ENCODE results near the gene NKX6-1.

Gene NKX6-1

GRCh38 chr4:84503495-84504437 is 4.7 kb upstream of the NKX6-1 start:
- no peak overlapping the region for H3K4me3 ChIP-seq (ENCODE audit: low read length)
- TF ChIP-seq ZNF274 (IDR thresholded peaks at IDR 0.05; ENCODE audit: low read depth, low read length) = no peak

- no peak for TF ChIP-seq ZNF274 (IDR thresholded peaks at IDR 0.05; ENCODE audit: low read depth, low read length)
- no peak overlapping the region for H3K4me3 ChIP-seq (ENCODE audit: low read length)
Measured at GRCh38 chr4:84502955-84503373, 3.9 kb upstream of the NKX6-1 start.

GRCh38 chr4:84502333-84502954 is 3.4 kb upstream of the NKX6-1 start:
- no peak for TF ChIP-seq ZNF274 (IDR thresholded peaks at IDR 0.05; ENCODE audit: low read depth, low read length)
- no peak overlapping the region for H3K4me3 ChIP-seq (ENCODE audit: low read length)

DNA sequence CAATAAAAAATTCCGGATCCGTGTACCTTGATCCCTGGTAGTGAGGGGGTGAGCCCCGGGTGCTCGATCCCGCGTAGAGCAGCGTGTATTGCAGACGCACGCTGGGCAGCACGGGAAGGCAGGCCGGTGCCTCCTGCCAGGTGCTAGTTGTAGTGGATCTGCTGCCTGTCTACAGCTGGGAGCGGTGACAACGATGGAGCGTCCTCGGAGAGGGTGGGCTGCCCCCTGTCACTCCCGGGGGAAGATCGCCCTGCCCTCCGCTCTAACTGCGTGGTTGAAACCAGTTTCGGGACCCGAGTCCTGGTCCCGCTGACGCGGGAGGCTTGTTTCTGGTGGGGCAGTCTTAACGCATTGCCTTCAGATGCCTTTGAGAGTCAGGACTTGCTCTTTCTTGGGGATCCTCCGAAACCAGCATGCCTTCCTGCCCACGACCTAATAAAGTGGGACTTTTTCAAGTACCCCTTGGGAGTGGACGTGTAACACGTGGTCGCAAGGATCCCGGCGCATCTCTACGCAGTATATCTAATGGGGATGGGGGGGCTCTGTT is 2.7 kb upstream of the NKX6-1 start:
- no peak overlapping the region for H3K4me3 ChIP-seq (ENCODE audit: low read length)
- TF ChIP-seq ZNF274 (IDR thresholded peaks at IDR 0.05; ENCODE audit: low read depth, low read length) = no peak

- no peak overlapping the region for H3K4me3 ChIP-seq (ENCODE audit: low read length)
Measured at GRCh38 chr4:84501202-84501503, 2.1 kb upstream of the NKX6-1 start.

GRCh38 chr4:84500386-84501201 is 1.5 kb upstream of the NKX6-1 start:
- H3K4me3 ChIP-seq (ENCODE audit: low read length) = no peak overlapping the region
- no peak for TF ChIP-seq ZNF274 (IDR thresholded peaks at IDR 0.05; ENCODE audit: low read depth, low read length)

More at GRCh38 chr4:84501202-84501503, 2.1 kb upstream of the NKX6-1 start:
- no peak for TF ChIP-seq ZNF274 (IDR thresholded peaks at IDR 0.05; ENCODE audit: low read depth, low read length)

DNA sequence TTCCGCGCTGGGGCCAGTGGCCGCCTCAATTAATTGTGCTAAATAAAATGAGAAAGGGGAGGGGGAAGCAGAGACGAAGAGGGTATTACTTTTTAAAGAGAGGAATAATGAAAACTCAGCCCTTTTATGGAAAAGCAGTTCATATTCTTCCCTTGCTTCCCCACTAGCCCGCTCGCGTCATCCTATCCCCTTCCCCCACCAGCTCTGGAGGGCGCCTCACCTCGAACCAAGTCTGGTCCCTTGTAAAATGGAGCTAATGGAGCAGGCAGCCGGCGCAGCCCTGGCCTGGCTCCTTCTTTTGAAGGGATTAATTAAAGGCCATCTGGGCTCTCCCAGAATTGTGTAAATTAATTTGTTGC is 511 bp upstream of the NKX6-1 start:
- TF ChIP-seq ZNF274 (IDR thresholded peaks at IDR 0.05; ENCODE audit: low read depth, low read length) = no peak
- H3K4me3 ChIP-seq (ENCODE audit: low read length) = no peak overlapping the region

DNA sequence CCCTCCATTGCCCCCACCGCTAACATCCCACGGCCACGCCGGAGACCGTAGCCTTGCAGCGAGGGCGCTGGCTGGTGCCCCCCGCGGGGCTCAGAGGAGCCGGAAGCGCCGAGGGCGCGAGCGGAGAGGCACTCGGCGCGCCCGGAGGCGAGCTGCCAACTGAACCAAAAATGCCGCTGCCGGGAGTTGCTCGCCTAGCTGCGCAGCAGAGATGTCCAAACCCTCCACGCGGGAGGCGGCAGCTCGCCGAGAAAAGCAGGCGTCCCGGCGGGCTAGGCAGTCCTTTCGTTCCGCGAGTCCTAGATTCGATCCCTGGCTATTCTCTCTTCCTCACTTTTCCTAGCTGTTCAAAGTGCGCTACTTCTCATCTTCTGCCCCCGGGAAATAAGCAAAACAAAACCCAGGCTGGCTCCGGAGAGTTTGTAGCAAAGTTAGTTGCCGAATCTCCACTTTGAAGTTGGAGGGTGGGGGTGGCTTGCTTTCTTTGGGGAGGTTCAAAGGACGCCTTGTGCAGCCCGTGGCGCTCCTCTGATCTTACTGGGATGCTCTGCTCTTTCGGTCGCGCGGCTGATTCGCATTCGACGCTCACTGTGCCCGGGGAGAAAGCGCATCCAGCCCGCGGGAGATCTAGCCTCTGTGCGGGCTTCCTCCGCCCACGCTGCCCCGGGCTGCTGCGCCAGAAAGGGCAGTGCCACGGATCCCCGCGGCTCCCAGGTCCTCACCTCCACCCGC is 723 bp downstream of the NKX6-1 start:
- H3K4me3 ChIP-seq (ENCODE audit: low read length) = peak overlapping the region; percentile 14
- TF ChIP-seq ZNF274 (IDR thresholded peaks at IDR 0.05; ENCODE audit: low read depth, low read length) = no peak

GRCh38 chr4:84497504-84498202 is 1.4 kb downstream of the NKX6-1 start:
- no peak for TF ChIP-seq ZNF274 (IDR thresholded peaks at IDR 0.05; ENCODE audit: low read depth, low read length)
- H3K4me3 ChIP-seq (ENCODE audit: low read length) = peak overlapping the region; percentile 14; the same call in 1 of the 2 replicates

DNA sequence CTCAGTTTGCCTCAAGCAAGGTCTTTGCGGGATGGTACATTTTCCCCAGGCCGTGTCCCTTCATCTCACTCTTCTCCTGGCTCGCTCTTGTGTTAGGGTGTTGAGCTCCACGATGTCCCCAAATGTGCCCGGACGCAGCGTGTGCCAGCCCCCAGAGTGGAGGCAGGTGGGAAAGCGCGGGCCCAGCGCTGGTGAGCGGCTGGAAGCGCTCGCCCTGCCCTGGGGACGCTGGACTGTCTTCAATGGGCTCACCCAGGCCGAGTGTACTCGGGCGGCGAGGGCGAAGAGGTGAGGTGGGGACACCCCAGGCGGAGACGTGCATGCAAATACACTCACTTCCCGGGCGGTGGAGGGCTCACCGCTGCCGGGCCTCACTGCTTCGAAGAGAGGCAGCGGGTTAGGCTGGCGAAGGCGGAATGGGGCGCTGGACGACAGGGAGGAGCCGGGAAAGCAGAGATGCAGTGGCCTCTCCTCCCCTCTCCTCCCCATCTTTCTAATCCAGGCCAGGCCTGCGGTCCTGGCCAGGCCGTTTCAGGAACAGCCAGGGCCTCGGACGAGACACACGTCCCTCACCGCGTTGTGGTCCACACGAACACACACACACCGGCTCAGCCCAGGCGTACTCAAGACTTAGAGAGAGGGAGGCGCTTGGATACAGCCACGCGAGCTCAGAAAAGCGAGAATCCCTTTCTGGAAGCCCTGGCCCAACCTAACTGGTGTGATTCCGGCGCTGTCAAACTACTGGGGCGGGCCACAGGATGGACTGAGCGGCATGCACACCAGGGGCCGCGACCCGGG is 2.2 kb downstream of the NKX6-1 start:
- TF ChIP-seq ZNF274 (IDR thresholded peaks at IDR 0.05; ENCODE audit: low read depth, low read length) = no peak
- H3K4me3 ChIP-seq (ENCODE audit: low read length) = no peak overlapping the region

- no peak for TF ChIP-seq ZNF274 (IDR thresholded peaks at IDR 0.05; ENCODE audit: low read depth, low read length)
- no peak overlapping the region for H3K4me3 ChIP-seq (ENCODE audit: low read length)
Measured at GRCh38 chr4:84496331-84496705, 2.8 kb downstream of the NKX6-1 start.

- no peak overlapping the region for H3K4me3 ChIP-seq (ENCODE audit: low read length)
- no peak for TF ChIP-seq ZNF274 (IDR thresholded peaks at IDR 0.05; ENCODE audit: low read depth, low read length)
Measured at GRCh38 chr4:84495794-84496261, 3.3 kb downstream of the NKX6-1 start.
